HG02798 (cell line): ENCODE measurements around the gene PA2G4.

Experiments used
- ATAC-seq: cut with Tn5 transposase; IDR thresholded peaks from one replicate; pipeline ENCODE4 v1.9.1; 2021; ENCODE audit warnings: mild to moderate bottlenecking; ENCODE audit not compliant: unreplicated experiment, poor library complexity

The PA2G4 gene

DNA sequence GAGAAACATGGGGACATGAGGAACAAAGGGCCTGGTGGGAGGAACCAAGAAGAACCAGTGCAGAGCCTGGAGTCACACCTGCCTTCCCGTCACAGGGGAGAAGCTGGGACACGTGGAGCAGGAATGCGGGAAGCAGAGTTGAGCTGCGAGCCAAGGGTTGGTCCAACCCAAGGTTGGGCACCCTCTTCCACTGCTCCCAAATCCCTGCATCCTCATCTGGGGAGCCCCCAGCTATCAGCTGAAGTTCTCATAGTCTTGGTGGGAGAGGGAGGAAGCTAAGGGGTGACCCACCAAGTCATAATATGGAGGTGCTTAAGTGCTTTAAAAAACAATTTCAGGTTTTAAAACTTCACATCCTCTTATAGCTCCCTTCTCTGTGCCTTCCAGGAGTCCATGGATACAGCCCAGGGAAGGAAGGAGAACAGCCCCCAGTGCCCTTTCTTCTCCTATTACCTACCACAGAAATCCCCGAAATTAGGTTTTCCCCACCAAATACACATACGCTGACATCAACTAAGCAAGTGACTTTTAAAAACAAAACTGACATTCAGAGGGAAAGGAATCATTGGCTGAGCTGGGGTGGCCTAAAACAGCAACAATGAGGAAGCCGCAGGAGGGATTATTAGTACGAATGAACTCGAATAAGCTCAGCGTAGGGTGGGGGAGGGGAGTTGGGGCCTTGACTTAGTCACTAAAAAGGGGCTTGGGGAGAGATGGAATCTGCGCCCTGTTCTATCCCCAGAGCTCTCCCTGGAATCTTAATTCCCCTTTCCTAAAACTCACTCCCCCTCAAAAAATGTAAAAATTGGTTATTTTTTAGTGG is 58.3 kb downstream of the PA2G4 start:
- ATAC-seq, result no peak
